GM18498 (cell line): ENCODE measurements around the gene NEURL3.
"Not testable (repeated sequence)": the region's sequence is repeated elsewhere in the genome, so short reads cannot be mapped to it uniquely, and the experiment has no call there.

Experiments used
- ATAC-seq: cut with Tn5 transposase; IDR thresholded peaks from one replicate; pipeline ENCODE4 v1.9.1; 2021; ENCODE audit warnings: mild to moderate bottlenecking, moderate library complexity; ENCODE audit not compliant: unreplicated experiment

Gene NEURL3

GRCh38 chr2:96489261-96489660, 15.9 kb downstream of the NEURL3 start:
- no peak for ATAC-seq

- no peak for ATAC-seq
Measured at GRCh38 chr2:96486696-96487095, 18.5 kb downstream of the NEURL3 start.

DNA sequence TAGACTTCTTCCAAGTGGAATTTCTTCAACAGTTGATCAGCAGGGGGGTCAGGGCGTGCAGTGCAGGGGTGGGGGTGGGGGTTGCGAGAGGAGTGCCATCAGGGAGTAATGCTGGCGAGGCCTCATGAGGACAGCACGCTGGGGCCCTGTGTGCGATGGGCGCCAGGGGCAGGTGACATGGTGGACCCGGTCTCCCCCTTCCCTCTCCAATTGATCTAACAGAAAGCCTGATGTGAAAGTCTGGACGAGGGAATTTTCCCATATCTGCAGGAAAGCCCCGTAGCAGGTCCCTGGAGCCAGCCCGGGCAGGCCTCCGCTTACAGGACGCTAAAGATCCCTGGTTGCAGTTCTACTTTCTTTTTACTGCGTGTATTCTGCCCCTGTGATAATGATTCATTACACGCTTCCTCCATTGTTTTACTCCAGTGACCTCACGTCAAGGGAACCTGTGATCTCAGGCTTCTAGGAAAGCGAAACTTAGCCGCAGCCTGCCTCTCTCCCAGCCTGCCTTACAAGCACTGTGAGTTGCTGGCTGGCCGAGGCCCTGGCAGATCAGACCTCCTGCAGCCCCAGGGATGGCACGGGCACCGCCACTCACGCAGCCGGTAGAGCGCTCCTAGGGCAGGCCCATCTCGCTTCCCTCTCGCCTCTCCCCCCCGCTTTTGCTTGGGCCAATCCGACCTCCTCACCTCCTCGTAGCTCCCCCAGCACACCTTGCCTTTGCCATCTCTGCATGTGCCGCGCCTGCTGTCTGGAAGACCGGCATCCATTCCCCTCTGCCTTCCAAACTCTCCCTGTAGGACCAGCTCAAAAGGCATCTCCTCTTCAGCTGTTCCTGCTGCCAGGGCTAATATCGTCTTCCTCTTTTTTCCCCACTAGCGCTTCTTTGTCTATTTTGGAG, 19.2 kb downstream of the NEURL3 start:
- ATAC-seq: peak; percentile 85

- no peak for ATAC-seq
Measured at GRCh38 chr2:96485350-96485749, 19.8 kb downstream of the NEURL3 start.

GRCh38 chr2:96484091-96484490, 21.1 kb downstream of the NEURL3 start:
- no peak for ATAC-seq

DNA sequence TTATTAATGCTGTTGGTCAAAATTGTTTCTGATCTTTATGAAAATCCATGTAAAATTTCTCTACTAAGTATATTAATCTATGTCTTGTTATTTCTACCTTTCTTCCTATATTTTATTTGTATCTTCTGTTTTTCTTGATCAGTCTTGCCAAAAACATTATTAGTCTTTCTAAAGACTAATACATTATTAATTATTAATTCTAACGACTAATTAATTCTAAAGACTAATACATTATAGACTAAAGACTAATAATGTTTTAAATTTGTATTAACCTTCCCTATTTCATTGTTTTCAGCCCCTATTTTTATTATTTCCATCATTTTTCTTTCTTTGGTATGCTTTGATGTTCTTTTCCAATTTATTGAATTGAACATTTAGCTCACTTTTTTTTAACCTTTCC, 27.7 kb downstream of the NEURL3 start:
- ATAC-seq: no peak

DNA sequence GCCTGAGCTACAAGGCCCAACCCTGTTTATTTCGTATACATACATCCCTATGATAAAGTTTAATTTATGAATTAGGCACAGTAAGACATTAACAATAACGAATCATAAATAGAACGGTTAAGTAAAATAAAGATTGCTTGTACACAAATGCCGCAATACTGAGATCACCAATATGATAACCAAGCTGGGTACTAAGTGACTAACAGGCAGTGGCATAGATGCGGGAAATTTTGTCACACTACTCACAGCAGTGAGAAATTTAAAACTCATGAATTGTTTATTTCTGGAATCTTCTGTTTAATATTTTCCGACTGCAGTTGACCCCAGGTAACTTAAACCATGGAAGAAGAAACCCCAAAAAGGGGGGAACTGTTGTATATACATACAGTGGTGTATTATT, 33.4 kb downstream of the NEURL3 start:
- no peak for ATAC-seq

GRCh38 chr2:96470636-96471035, 34.5 kb downstream of the NEURL3 start:
- ATAC-seq: no peak

- ATAC-seq: no peak
Measured at GRCh38 chr2:96470109-96470508, 35.0 kb downstream of the NEURL3 start.

DNA sequence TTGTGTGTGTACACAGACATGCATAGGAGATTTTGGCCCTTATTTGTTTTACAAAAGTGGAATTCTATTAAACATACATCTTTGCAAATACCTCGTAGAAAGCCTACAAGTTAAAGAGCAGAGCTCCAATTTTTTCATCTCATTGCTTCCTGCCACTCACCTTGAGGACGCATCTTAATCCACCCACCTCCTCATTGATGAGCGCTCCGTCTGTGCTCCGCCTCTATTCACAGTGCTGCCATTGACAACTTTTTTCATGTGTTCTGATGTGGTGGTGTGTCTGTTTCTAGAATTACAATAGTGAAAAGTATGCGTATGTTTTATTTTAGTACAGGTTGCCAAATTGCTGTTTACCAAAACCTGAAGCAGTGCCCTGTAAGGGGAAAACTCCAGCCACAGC, 36.3 kb downstream of the NEURL3 start:
- ATAC-seq: no peak

- no peak for ATAC-seq
Measured at GRCh38 chr2:96464651-96465050, 40.5 kb downstream of the NEURL3 start.

GRCh38 chr2:96464061-96464460, 41.1 kb downstream of the NEURL3 start:
- ATAC-seq: no peak

- no peak for ATAC-seq
Measured at GRCh38 chr2:96463119-96463518, 42.0 kb downstream of the NEURL3 start.

DNA sequence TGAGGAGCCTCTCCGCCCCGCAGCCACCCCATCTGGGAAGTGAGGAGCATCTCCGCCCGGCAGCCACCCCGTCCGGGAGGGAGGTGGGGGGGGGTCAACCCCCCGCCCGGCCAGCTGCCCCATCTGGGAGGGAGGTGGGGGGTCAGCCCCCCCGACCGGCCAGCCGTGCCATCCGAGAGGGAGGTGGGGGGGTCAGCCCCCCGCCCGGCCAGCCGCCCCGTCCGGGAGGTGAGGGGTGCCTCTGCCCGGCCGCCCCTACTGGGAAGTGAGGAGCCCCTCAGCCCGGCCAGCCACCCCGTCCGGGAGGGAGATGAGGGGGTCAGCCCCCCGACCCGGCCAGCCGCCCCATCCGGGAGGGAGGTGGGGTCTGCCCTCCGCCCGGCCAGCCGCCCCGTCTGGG, 43.5 kb downstream of the NEURL3 start:
- not testable (repeated sequence) for ATAC-seq

DNA sequence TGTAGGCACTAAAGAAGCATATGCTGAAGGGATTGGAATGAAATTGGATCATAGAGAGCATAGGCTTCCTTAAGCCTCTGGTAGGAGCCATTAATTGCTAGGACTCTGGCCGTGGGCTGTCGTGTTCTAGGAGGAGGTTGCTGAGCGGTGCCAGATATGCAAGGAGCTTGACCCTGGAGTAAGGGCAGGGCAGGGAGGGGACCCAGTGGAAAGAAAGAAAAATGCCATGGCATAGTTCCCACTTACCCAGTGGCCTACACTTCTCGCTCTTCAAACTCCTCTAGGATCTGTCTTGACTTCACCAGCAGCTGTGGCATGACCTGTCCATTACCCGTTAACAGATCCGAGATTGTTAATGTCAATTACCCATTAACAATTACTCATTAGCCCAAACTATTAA, 53.1 kb downstream of the NEURL3 start:
- ATAC-seq: no peak

GRCh38 chr2:96449637-96450036, 55.5 kb downstream of the NEURL3 start:
- ATAC-seq: no peak

GRCh38 chr2:96449174-96449573, 56.0 kb downstream of the NEURL3 start:
- ATAC-seq: no peak

DNA sequence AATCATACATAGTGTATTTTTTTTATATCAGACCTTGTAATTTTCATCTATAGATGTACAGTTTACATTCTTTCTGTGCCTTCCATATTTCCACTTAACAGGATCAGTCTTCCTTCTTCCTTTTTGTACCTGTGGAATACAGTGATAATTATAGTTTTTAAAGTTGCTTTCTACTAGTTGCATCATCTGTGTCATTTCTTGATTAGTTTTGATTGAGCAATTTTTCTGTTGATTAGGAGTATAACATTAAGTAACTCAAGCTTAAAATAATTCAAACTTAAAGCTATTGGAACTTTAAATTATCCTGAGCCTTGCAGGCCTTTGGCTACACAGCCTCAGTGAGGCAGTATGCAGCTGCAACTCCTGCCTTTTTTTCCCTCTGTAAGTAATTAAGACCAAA, 57.4 kb downstream of the NEURL3 start:
- ATAC-seq: no peak
